ENCODE measurements around the gene GPR101. TPM values are rescaled to one million over a fixed set of nuclear protein-coding genes. Genes with fewer than 3 reads are reported as not detected.

The GPR101 gene
- total and polyA plus RNA-seq, 2 of the 4 experiments (the other 2 are of a cell fraction) = not detected

DNA sequence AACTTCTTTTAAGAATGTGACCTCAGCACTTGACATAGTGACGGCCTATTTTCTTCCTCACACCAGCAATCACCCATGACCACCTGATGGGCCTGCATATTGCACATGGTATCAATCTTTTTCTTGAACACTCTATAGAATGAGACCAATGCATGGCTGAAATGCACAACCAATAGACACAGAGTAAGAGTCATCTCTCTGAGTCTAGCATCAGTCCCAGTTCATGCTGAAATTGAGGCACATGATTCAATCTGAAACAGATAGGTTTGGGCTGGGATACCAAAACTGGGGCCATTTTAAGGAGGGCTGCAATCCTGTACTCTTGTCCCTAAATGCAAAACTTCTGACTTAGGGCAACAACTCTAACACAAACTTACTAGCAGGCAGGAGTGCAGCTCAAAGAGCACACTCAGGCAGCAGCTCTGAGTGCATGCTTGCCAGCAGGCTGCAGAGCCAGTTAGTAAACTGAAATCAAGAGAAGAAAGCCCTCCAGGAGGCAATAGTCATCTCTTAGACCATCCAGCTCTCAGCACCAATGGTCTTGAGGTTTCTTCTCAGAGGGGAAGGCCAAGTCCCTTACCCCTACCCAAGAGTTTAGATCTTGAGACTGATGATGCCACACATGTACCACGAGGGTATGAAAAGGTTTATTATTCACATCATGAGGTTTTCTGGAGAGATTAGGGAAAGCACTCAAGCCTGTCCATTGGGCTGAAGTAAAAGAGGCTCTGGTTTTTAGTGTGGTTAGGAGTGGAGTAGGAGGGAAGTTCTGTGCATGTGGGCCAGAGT is 24.7 kb upstream of the GPR101 start:
- H3K9ac ChIP-seq (ENCODE audit: low read depth, low read length) = no peak overlapping the region
- H4K8ac ChIP-seq (ENCODE audit: low read depth in 2 of 2, low read length in 2 of 2) = no peak overlapping the region
- H3K4me1 ChIP-seq (ENCODE audit: control insufficient read depth, insufficient read depth, low read length) = no peaks in the 10 kb centered on the region
- no peak overlapping the region for H2AK5ac ChIP-seq (ENCODE audit: low read depth, low read length)
- H2BK120ac ChIP-seq (ENCODE audit: low read depth, low read length) = no peak overlapping the region
- dilution Hi-C loops (cut with HindIII; ENCODE audit: low sequenced_read_pairs, unreplicated experiment) (no loop called here), in situ Hi-C loops (cut with MboI; ENCODE audit: low sequenced_read_pairs) (no loop called here), intact Hi-C loops (cut with micrococcal nuclease) (no loop called here)
- ChIA-PET CTCF (no interaction called here), POLR2A (ENCODE audit: unreplicated experiment) (no interaction called here)
- H4K5ac ChIP-seq (ENCODE audit: low read depth, low read length) = no peak overlapping the region
- no CpG with 5 or more reads among the region's 2 CpGs for WGBS, 2 experiments (ENCODE audit: extremely low coverage in 2 of 2, insufficient read length in 1 of 2)
- H3K4me3 ChIP-seq (ENCODE audit: insufficient read depth, low read depth, low read length) = no peak overlapping the region
- ATAC-seq (ENCODE audit: low read depth) (no peak), DNase-seq (no peak)
- no peak overlapping the region for H3K27ac ChIP-seq (ENCODE audit: insufficient read depth, low read length)
- H2BK15ac ChIP-seq (ENCODE audit: low read depth, low read length) = no peak overlapping the region
- H3K56ac ChIP-seq (ENCODE audit: extremely low read depth, insufficient read depth, low read length) = no peak overlapping the region
- H3K4ac ChIP-seq (ENCODE audit: low read depth, low read length) = no peak overlapping the region
- no peaks in the 10 kb centered on the region; the same call in none of the 2 replicates for H3K27me3 ChIP-seq (ENCODE audit: control insufficient read depth, insufficient read depth, low read length)
- no peak overlapping the region for H4K91ac ChIP-seq (ENCODE audit: insufficient read depth, low read depth, low read length)
- no peak overlapping the region for H2AFZ ChIP-seq (replicated peaks; ENCODE audit: low read length, poor library complexity)
- H3K9me1 ChIP-seq (ENCODE audit: insufficient read depth, low read length) = no peaks in the 10 kb centered on the region
- H3K14ac ChIP-seq (replicated peaks; ENCODE audit: low read depth, low read length) = no peak overlapping the region
- H2BK5ac ChIP-seq (ENCODE audit: low read depth, low read length, poor library complexity, severe bottlenecking) = no peak overlapping the region
- H2AK9ac ChIP-seq (replicated peaks; ENCODE audit: low read depth, low read length, poor library complexity) = no peak overlapping the region
- no peak overlapping the region for H2BK20ac ChIP-seq (ENCODE audit: low read depth, low read length)
- H3K36me3 ChIP-seq (ENCODE audit: control insufficient read depth, insufficient read depth, low read length) = no peaks in the 10 kb centered on the region
- H4K20me1 ChIP-seq (ENCODE audit: insufficient read depth, low read length) = no peaks in the 10 kb centered on the region
- BruUV-seq (replicated peaks) = no TSS peak
- TF ChIP-seq POLR2A (IDR thresholded peaks at IDR 0.05; ENCODE audit: low read depth, low read length) = no peak
- no peak for TF ChIP-seq CHD1 (IDR thresholded peaks at IDR 0.05; ENCODE audit: low read depth, low read length)
- TF ChIP-seq, protein P1, sequence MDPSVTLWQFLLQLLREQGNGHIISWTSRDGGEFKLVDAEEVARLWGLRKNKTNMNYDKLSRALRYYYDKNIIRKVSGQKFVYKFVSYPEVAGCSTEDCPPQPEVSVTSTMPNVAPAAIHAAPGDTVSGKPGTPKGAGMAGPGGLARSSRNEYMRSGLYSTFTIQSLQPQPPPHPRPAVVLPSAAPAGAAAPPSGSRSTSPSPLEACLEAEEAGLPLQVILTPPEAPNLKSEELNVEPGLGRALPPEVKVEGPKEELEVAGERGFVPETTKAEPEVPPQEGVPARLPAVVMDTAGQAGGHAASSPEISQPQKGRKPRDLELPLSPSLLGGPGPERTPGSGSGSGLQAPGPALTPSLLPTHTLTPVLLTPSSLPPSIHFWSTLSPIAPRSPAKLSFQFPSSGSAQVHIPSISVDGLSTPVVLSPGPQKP (IDR thresholded peaks at IDR 0.05; ENCODE audit: borderline replicate concordance, low read depth, low read length) = no peak
- no peak for TF ChIP-seq CEBPB (IDR thresholded peaks at IDR 0.05; ENCODE audit: low read depth, low read length)
- TF ChIP-seq RCOR1 (IDR thresholded peaks at IDR 0.05; ENCODE audit: insufficient replicate concordance, low read length) = no peak
- no peak for TF ChIP-seq SMC3 (IDR thresholded peaks at IDR 0.05; ENCODE audit: low read depth, low read length)
- TF ChIP-seq, protein P2, sequence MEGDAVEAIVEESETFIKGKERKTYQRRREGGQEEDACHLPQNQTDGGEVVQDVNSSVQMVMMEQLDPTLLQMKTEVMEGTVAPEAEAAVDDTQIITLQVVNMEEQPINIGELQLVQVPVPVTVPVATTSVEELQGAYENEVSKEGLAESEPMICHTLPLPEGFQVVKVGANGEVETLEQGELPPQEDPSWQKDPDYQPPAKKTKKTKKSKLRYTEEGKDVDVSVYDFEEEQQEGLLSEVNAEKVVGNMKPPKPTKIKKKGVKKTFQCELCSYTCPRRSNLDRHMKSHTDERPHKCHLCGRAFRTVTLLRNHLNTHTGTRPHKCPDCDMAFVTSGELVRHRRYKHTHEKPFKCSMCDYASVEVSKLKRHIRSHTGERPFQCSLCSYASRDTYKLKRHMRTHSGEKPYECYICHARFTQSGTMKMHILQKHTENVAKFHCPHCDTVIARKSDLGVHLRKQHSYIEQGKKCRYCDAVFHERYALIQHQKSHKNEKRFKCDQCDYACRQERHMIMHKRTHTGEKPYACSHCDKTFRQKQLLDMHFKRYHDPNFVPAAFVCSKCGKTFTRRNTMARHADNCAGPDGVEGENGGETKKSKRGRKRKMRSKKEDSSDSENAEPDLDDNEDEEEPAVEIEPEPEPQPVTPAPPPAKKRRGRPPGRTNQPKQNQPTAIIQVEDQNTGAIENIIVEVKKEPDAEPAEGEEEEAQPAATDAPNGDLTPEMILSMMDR (conservative IDR thresholded peaks at IDR 0.05; ENCODE audit: low read depth, low read length) = no peak
- TF ChIP-seq FOS (IDR thresholded peaks at IDR 0.05; ENCODE audit: low read depth, low read length) = no peak
- TF ChIP-seq RFX5 (IDR thresholded peaks at IDR 0.05; ENCODE audit: low read depth, low read length) = no peak
- TF ChIP-seq MAFK (IDR thresholded peaks at IDR 0.05; ENCODE audit: low read depth, low read length) = no peak
- no peak for TF ChIP-seq NFE2L2 (IDR thresholded peaks at IDR 0.05; ENCODE audit: low read depth, low read length)
- TF ChIP-seq MXI1 (IDR thresholded peaks at IDR 0.05; ENCODE audit: borderline replicate concordance, low read depth, low read length) = no peak
- no peak for TF ChIP-seq MAZ (IDR thresholded peaks at IDR 0.05; ENCODE audit: borderline replicate concordance, low read depth, low read length)
- H3K23ac ChIP-seq (ENCODE audit: low read depth, low read length) = no peak overlapping the region
- H3K18ac ChIP-seq (ENCODE audit: low read depth, low read length) = no peak overlapping the region
- H3K79me1 ChIP-seq (ENCODE audit: low read depth in 1 of 2, low read length in 2 of 2) = no peaks in the 10 kb centered on the region
- H3K9me3 ChIP-seq (ENCODE audit: control insufficient read depth, insufficient read depth, low read length) = no peaks in the 10 kb centered on the region
- H3K4me2 ChIP-seq (ENCODE audit: low read depth, low read length) = no peak overlapping the region
